ENCODE data around the gene MYOCD.

Gene MYOCD

DNA sequence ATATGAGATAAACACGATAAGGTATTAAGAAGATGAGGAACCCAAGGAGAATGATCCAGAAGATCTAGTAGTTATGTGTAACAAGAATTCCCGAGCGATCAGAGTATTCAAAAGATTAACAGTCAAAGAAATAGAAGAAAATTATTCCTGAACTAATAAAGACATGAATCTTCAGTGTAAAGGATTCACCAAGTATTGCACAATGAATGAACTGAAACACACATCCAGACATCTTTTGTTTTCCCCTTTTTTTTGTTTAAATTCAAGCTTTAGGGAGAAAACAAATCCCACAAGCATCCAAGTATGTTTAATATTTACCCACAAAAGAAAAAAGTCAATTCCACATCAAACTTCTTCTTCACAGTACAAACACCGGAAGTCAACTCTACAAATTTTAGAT lies 23.7 kb upstream of the MYOCD start:
- no peak for DNase-seq

DNA sequence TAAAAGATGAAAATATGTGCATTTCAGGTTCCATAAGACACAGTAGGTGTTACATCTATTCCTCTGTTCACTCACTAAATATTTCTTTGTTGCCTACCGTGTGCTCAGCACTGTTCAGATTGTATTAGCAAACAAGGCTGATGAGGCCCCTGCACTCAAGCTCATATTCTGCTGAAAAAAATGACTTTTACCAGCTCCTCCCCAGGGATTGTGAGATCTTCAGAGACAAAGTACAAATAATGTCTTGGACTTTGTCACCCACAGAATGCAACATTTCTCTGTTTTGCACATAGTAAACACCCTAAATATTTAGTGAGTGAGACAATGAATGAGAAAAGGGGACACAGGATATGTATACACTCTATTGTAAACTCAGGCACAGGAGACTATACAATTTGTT lies 21.9 kb upstream of the MYOCD start:
- no peak for DNase-seq

DNA sequence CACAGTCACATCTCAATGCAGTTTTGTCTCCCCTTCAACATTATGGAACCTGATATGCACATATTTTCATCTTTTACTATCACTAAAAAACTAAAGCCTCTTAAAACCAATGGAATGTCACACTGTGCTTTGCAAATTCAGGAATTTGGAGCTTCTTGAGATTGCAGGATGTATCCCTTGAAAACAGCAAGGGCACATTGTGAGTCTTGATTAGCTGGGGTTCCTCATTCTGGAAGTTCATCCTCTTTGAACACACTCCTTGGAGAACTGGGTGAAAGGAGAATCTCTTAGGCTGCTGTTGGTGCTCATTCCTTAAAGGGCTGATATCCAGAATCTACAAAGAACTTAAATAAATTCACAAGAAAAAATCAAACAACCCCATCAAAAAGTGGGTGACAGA lies 21.1 kb upstream of the MYOCD start:
- no peak for DNase-seq

DNA sequence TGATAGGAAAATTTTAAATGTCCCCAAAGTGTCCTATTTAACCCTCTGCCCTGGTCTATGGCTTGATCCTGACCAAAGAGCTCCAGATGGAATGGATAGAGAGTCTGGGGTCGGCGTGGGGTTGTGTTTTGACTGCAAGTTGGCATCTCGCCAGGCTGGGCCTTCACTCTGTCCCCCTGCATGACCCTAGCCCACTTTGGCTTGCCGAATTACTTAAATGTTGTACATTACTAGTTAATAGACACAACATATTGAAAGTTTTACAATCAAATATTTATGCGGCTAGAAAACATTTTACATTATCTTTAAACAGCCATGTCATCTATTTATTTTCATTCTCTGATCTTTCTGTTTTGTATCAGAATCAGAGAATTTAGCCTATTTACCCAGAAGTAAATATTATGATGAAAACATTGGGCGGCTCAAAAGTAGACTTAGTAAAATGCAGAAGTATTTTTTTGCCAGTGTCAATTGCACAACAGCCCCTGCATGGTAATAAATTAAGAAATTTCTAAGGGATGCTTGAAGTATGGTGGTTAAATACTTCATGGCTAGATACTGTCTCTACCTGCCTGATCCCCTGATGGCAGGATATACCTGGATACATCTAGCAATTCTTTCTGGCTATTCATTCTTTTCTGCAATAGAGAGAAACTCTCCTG lies 18.8 kb upstream of the MYOCD start:
- no peak for DNase-seq

DNA sequence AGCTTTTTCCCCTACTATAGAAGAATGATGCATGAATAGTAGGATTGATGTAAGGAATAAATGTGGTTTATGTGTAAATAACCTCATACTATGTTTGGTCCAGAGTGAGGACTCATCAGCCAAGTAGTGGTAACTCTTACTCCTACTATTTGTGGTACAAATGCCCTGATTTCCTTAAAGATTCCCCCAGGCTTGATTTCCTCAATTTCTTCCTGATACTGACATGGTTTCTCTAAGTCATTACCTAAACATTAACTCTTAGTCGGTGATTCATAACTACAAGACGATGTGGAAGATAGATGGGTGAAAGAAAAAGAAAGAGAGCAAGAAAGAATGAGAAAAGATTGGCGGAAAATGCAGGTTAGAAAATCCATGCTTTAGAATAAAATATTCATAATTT lies 17.2 kb upstream of the MYOCD start:
- DNase-seq, result no peak

DNA sequence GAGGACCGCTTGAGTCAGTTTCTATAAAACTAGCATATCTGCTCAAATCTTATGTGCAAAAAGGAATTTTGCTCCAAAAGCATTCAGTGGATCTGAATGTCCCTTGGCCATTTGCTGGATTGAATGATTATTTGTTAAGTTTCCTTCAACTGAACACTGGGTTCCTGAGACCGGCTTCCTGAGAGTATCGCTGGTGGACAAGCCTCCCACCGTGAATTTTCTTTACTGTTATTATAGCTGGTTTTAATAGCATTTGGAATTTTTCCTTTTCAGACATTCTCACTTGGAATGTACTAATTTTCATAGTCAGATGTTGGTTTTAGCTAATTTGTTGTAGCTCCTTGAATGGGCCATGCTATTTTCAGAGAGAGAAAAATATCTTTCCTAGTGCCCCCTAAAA lies 9.8 kb upstream of the MYOCD start:
- no peak for DNase-seq

DNA sequence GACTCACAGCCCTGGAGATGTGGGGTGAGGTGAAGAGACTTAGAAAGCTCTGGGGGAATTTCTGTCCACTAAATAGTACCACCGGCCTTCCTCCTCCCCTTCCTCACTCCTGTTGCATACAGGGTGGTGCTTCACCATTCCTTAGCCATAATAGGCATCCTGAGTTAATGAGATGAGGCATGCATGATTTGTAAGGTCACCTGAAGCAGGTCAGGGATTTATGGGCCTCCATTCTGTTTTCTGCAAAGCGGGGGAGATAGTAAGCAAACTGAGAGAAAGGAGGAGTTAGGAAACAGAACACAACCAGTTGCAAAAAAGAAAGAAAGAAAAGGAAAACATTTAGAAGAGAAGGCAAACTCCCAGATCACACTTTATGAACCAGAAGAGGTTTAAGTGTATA lies 9.3 kb upstream of the MYOCD start:
- DNase-seq, result no peak

DNA sequence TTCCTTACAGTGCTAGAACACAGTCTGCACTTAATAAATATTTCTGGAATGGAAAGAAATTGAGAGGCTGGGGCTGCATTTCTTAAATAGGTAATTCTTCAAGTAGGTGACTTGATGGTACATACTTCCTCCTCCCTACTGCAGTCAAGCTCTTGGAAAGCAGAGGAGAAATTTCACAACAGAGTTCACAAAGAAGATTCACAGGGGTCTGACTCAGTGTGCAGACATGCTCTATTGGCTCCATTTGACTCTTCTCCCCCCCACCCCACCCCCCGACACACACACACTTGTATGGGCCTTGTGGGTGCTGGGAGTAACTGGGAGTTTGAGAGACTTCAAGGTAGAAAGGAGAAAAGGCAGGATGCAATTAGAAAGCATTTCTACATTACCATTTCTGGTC lies 6.2 kb upstream of the MYOCD start:
- DNase-seq, result no peak

DNA sequence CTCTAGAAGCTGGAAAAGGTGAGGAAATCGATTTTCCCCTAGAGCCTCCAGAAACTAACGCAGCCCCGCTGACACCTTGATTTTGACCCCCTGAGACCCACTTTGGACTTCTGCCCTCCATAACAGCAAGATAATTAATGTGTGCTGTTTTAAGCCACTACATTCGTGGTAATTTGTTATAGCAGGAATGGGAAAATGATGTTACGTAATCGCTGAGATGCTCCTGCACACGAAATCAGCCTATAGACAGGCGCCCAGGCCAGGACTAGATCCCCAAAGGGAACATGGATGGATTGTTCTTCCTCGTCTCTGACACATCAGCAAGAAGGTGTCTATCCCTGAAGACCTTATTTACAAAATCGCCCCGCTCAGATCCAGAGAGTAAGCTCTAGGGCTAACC lies 1.4 kb upstream of the MYOCD start:
- DNase-seq, result no peak

DNA sequence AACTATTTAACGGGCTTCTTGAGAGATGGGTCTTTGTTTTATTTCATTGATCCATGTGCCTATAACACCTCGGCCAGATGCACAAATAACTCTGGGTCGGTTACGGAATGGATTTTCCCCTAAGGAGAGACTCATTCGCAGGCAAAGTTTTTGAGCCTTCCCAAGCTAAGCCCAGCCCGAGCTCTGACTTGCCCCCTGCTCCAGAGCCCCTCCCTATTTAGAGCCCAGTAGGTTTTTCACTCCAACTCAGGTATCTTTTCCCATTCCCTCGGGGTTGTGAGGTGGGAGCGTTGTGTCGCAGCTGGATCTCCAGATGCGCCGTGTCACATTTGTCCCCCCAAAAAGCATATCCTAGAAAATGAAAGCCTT lies 812 bp upstream of the MYOCD start:
- no peak for DNase-seq

DNA sequence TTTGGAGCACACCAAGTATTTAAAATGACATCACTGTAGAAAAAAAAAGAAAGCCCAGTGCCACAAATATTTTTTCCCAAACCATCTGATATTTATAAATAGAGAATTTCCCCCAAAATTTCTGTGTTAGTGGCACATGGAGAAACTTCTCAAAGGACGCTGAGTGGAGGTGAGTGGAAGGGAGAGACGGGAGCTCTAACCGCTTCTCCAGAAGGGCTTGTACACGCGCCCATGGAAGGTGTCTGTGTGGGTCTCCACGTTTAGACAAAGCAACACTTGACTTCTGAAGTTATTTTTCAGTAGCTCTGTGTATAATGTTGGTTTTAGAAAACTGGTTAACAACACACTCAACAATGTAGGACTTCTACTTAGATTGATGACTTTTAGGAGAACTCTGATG lies 1.0 kb downstream of the MYOCD start:
- DNase-seq, result no peak

DNA sequence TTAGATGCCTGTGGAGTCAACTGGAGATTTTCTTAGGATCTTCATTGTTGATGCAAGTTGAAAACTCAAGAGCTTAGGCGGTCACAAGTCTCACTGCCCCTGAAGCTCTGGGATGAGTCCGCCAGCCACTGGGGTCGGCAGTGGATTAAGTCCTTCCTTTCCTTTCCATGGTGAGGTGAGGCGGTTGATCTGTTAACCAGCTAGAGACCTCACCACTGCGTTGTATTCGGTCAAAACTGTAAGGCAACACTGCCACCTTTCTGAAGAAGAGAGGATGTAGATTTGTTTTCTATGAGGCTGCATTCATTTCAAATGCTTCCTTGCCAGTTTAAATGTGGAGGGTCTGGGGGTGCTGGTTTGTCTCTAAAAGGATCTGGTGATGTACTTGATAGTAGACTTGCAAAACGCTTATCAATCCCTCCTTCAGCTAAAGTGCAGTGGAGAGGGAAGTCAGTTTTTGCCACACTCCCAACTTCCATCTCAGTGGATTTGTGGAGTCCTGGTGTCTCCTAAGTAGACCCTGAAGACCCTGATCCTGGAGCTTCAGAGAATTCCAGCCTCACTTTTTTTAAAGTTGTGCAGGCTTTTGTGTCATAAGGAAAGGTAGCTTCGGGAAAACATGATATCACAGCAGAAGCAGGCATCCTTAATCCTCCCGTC lies 1.7 kb downstream of the MYOCD start:
- DNase-seq, result peak in 5 of 56 donors; percentile 0 to 11 (median 9)

DNA sequence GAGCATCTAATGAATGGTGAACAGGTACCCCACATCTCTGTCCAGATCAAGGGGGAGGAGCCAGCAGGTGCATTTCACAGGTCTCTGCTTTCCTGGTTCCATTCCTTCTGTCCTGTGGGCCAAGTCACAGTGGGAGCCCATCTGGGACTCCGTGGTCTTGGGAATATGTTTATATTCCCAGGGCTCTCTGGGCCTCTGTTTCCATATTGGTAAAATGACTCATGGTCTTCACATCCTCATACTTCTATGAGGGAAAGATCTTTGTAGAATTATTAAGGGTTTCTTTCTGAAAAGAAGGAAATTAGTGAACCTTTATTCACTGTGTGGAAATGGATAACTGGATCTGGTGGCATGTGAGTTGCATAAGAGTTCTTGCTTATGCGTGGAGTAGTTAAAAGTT lies 6.2 kb downstream of the MYOCD start:
- DNase-seq, result no peak

DNA sequence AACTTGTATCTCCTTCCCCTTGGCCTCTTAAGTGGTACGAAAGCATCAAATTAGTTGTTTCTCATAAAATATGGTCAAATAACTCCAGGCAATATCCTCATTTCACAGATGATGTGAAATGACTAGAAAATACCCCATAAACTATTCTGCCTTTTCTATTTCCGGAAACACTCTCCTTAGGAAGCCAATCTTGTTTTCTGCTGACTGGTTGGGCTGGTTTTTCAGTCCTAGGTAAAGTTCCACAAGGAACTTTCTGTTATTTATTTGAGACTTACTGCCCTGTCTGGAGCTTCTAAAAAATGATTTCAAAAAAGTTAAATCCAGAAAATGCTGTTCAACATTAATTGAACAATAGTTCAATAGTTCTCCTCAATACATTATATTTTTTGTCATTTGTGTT lies 7.3 kb downstream of the MYOCD start:
- DNase-seq, result no peak

DNA sequence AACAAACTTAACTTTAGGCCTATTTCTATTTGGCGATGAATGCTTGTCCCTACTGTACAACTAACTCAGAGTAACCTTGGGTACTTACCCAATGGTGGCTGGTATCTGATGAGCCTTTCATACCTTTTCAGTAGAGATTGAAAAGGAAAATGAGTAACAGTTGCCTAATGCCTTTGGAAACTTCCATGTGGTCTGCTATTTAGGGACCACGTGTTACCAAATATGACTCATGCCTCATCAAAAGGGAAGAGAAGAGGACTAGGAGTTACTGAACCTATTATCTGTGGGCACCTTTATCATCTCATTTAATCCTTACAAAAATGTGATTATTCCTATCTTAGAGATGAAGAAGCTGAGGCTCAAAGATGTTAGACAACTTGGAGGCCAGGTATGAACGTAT lies 8.1 kb downstream of the MYOCD start:
- DNase-seq, result no peak

DNA sequence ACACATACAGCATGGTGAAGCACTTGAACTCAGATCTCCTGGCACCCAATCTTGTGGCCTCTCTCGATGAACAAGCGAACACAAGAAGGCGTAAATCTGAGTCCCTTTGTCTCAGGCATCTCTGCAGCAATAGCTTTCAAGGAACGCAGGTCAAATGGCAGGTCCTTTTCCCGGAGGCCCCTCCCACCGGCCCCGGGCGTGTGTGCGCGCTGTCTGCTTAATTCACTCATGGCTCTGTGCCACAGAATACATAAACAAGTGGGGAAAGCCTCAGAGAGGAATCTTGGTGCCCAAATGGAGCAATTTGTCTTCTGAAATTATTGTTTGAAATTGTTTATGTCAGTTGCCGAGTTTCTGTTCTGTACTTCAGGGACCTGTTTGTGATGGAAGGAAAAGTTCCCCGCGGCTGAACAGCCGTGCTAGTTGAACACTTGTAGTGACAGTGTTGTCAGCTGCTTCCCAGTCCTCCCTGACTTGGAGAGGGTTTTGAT lies 14.8 kb downstream of the MYOCD start:
- DNase-seq, result no peak

DNA sequence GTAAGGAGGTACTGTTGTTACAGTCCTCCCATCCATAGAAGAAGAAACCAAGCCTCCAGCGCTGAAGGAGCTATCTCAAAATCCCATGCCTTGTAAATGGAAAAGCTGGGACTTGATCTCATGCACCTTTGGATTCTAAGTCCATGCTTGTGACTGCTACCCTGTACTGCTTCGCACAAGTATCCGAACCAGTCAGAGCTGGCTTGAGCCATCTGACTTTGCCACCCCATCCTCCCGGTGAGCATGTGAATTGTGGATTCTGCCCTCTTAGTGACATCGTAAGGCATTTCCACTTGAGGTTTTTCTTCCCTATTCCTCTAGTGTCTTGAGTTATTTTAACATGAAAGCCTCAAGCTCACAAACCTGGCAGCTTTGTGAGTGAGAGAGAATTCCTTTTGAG lies 15.3 kb downstream of the MYOCD start:
- no peak for DNase-seq

DNA sequence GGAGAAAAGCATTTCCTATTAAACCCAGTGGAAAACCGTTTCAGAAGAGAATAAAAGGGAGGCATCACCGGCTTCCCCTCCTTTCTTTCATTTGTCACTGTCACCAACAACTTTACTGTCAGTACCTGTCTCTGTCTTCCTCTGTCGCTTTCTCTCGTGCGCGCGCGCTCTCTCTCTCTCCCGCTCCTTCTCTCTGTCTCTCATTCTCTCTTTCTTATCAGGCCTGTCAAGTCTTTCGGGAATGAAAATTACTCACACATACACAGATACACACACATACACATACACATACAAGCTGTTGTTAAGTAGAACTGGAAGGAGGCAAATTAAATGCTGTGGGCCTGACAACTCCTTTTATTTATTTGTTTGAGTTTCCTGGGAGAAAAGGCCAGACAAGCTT lies 17.6 kb downstream of the MYOCD start:
- DNase-seq, result no peak

DNA sequence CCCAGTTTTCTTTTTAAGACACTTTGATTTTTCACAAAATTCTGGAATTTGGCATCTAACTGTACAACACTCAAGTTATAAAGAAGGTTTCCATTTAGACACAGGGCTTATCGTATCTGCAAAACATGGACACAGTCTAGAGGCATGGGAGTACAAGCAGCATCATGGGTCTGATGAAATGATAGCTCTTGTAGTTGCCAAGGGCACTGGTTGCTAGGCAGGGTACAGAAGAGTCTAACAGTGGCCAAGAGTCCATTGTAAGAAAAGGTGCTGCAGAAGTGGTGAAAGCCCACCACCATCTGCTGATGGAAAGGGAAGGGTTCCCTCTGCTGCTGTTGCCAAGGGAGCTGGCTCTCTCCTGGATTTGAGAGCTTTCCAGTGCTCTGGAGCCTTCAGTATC lies 20.8 kb downstream of the MYOCD start:
- no peak for DNase-seq

DNA sequence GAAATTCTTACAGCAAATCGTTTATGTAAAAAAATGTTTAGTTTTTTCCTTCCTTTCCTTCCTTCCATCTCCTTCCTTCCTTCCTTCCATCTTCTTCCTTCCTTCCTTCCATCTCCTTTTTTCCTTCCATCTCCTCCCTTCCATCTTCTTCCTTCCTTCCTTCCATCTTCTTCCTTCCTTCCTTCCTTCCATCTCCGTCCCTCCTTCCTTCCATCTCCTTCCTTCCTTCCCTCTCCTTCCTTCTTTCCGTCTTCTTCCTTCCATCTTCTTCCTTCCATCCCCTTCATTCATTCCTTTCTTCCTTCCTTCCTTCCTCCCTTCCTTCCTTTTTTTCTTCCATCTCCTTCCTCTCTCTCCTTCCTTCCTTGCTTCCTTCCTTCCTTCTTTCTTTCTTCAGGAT lies 22.7 kb downstream of the MYOCD start:
- DNase-seq, result no peak

DNA sequence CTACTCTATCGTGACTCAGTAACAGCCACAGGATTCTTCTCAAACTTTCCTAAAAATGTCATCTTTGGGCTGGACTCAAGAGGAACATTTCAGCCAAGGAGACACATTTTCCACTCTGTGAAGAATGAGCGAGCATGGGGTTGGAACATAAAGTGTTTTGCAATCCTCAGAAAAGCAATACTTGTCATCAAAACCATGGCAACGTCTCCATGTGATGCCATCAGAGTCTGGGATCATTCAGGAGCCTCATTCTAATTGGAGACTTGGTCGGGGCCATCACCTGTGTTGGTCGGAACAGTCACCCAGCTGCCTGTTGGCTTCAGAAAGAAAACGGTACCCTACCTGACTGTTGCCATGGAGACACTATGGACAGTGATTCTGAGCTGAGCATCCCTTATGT lies 25.5 kb downstream of the MYOCD start:
- peak in 2 of 56 donors; percentile 2 to 8 for DNase-seq

DNA sequence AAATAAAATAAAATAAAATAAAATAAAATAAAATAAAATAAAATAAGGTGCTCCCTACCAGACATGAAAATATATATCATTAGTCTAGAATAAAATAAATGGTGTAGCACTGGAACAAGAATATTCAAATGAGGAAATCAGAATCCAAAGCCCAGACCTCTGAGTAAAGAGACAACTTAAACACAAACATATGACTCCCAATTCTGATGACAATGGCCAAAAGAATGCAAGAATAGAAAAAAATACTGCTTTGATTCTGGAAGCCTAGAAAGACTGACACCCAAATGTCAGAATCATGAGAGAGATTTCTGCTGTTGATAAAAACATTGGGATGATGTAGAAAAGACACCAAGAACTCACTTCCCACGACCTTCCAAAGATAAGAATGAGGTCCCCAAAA lies 27.9 kb downstream of the MYOCD start:
- no peak for DNase-seq

DNA sequence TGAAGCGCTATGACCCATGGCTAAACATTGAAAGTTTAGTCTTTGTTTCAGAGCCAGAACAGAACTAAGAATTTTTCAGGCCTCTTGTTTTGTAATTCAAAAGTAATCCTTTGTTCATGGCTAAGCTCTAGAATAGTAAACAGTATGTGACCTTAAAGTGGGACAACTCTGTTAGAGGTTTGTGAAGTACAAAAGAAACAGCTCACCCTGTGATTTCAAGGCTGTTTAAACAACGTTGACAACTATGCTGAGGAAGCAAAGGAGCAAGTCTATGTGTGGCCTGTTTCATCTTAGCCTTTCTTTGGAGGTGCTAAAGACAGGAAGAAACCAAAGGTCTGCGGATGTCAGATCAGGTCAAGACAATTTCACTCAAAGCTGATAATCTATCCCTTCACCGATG lies 40.4 kb downstream of the MYOCD start:
- no peak for DNase-seq

DNA sequence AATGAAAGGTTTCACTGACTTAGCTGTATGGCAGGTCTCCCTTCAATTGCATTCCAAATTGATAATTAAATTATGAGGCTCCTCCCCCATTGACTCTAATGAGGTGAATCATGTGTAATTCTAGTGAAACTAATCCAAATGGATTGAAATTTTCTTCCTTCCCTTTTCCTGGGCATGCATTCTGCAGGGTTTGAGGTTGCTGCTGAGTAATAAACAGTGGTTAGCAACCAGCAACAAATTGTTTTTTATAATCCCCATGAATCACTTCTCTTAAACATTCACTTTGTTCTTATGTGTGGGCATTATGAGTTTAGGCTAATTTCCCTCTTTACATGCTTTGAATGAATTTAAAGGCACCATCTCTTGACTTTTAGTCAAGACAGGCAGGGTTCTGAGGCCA lies 43.4 kb downstream of the MYOCD start:
- no peak for DNase-seq
